Tibial artery (tissue), 4 donors: ENCODE measurements around the gene COL5A3.

Experiments
- DNase-seq, 2 donors: peaks; one replicate each; pipeline ENCODE4 v3.0.0-alpha.2; 2019
- H3K27ac ChIP-seq, 2 donors: fragments of 200-600 bp; sonication (generic) in 1 of 2; 1 replicate in 1 of 2; 2 replicates in 1 of 2; pipeline ENCODE4 v1.5.1; 2018 to 2019; ENCODE audit warnings: mild to moderate bottlenecking in 1 of 2
- H3K27me3 ChIP-seq, 2 donors: fragments of 200-600 bp; sonication (generic) in 1 of 2; one replicate each; pipeline versions ENCODE4 v1.5.1 to v1.6.0; 2016 to 2019
- H3K36me3 ChIP-seq, 3 donors: fragments of 200-600 bp; sonication (generic) in 2 of 3; one replicate each; pipeline ENCODE4 v1.5.1; 2016 to 2019; ENCODE audit warnings: mild to moderate bottlenecking in 2 of 3
- H3K4me1 ChIP-seq, 4 donors: fragments of 200-600 bp; sonication (generic) in 2 of 4; 1 replicate in 3 of 4; 2 replicates in 1 of 4; pipeline ENCODE4 v1.5.1; 2016 to 2019
- H3K4me3 ChIP-seq, 2 donors: fragments of 200-600 bp; sonication (generic) in 1 of 2; 1 replicate in 1 of 2; 2 replicates in 1 of 2; pipeline ENCODE4 v1.5.1; 2018 to 2019; ENCODE audit warnings: mild to moderate bottlenecking in 2 of 2
- H3K9me3 ChIP-seq, 3 donors: fragments of 200-600 bp; sonication (generic) in 1 of 3; one replicate each; pipeline ENCODE4 v1.5.1; 2016 to 2019
- intact Hi-C: fragments of 100-400 bp; cut with DNase I; formaldehyde crosslinking; loops from one replicate; pipeline ENCODE4 v1.15.0; 2023; ENCODE audit warnings: low total_unique reads
- TF ChIP-seq, protein P1 (sequence below), 2 experiments: fragments of 200-600 bp in 1 of 2; fragments of 450-650 bp in 1 of 2; IDR thresholded peaks; one replicate each; pipeline ENCODE4 v1.5.1; 2017 to 2019; ENCODE audit warnings: antibody characterized with exemption in 2 of 2, mild to moderate bottlenecking in 1 of 2, moderate library complexity in 1 of 2

COL5A3 gene

DNA sequence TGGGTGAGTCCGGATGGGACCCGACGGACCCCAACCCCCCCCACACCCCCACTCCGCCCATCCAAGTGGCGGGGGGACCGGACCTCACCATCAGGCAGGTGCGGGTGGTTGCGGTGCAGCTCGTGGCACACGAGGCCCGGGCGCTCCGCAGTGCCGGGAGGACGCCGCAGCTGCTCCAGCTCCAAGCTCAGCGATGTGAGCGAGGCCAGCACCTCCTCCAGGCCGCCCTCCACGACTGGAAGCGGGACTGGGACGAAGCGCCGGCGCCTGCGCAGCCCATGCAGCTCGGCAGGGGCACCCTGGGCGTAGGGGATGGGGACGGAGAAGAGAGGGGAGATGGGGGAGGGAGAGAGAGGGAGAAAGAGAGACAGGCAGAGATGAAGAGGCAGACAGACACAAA, 43.9 kb downstream of the COL5A3 start:
- no peak for DNase-seq
- Histone ChIP-seq H3K36me3 (peaks cover 0 to 5% (median 0%) of the 10 kb centered on the region in 3 donors), H3K27ac (no peak overlapping the region), H3K4me3 (no peak overlapping the region), H3K27me3 (peaks cover 0 to 4% of the 10 kb centered on the region in 2 donors), H3K9me3 (no peaks in the 10 kb centered on the region), H3K4me1 (no peaks in the 10 kb centered on the region)
- intact Hi-C loops: no loop called here
- TF ChIP-seq, protein P1, sequence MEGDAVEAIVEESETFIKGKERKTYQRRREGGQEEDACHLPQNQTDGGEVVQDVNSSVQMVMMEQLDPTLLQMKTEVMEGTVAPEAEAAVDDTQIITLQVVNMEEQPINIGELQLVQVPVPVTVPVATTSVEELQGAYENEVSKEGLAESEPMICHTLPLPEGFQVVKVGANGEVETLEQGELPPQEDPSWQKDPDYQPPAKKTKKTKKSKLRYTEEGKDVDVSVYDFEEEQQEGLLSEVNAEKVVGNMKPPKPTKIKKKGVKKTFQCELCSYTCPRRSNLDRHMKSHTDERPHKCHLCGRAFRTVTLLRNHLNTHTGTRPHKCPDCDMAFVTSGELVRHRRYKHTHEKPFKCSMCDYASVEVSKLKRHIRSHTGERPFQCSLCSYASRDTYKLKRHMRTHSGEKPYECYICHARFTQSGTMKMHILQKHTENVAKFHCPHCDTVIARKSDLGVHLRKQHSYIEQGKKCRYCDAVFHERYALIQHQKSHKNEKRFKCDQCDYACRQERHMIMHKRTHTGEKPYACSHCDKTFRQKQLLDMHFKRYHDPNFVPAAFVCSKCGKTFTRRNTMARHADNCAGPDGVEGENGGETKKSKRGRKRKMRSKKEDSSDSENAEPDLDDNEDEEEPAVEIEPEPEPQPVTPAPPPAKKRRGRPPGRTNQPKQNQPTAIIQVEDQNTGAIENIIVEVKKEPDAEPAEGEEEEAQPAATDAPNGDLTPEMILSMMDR (IDR thresholded peaks at IDR 0.05): no peak

DNA sequence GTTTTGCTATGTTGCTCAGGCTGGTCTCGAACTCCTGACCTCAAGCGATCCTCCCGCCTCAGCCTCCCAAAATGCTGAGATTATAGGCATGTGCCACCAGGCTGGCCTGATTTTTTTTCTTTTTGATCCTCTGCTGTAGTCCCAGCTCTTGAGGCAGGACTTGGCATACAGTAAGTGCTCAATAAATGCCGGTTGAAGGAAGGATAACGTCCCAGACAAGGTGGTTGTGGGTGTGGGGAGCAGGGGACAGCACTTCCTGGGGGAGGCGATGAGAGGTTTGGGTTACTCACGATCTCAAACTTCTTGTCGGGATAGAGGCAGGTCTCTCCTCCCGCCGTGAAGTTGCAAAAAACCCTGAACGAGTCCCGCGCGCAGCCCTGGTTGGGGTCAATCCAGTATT, 44.3 kb downstream of the COL5A3 start:
- TF ChIP-seq, protein P1 (IDR thresholded peaks at IDR 0.05): no peak
- H3K4me1 ChIP-seq: no peaks in the 10 kb centered on the region
- H3K9me3 ChIP-seq: no peaks in the 10 kb centered on the region
- intact Hi-C loops: no loop called here
- DNase-seq: no peak
- H3K36me3 ChIP-seq: peaks cover 0 to 5% (median 0%) of the 10 kb centered on the region in 3 donors
- no peak overlapping the region for H3K4me3 ChIP-seq
- H3K27ac ChIP-seq: no peak overlapping the region
- peaks cover 0 to 4% of the 10 kb centered on the region in 2 donors for H3K27me3 ChIP-seq

GRCh38 chr19:9962623-9963290, 47.5 kb downstream of the COL5A3 start:
- H3K4me3 ChIP-seq: no peak overlapping the region
- intact Hi-C loops: no loop called here
- TF ChIP-seq, protein P1 (IDR thresholded peaks at IDR 0.05): no peak
- H3K4me1 ChIP-seq: no peaks in the 10 kb centered on the region
- no peaks in the 10 kb centered on the region for H3K9me3 ChIP-seq
- peaks cover 0 to 4% of the 10 kb centered on the region in 2 donors for H3K27me3 ChIP-seq
- H3K27ac ChIP-seq: no peak overlapping the region
- DNase-seq: no peak
- peaks cover 0 to 10% (median 8%) of the 10 kb centered on the region in 3 donors for H3K36me3 ChIP-seq

- H3K4me1 ChIP-seq: no peaks in the 10 kb centered on the region
- TF ChIP-seq, protein P1 (IDR thresholded peaks at IDR 0.05): no peak
- intact Hi-C loops: no loop called here
- H3K4me3 ChIP-seq: no peak overlapping the region
- no peaks in the 10 kb centered on the region for H3K27me3 ChIP-seq
- peaks cover 0 to 10% (median 8%) of the 10 kb centered on the region in 3 donors for H3K36me3 ChIP-seq
- no peak for DNase-seq
- H3K27ac ChIP-seq: no peak overlapping the region
- no peaks in the 10 kb centered on the region for H3K9me3 ChIP-seq
Measured at GRCh38 chr19:9961103-9961502, 49.2 kb downstream of the COL5A3 start.

GRCh38 chr19:9958379-9958821, 51.9 kb downstream of the COL5A3 start:
- no peaks in the 10 kb centered on the region for H3K27me3 ChIP-seq
- TF ChIP-seq, protein P1 (IDR thresholded peaks at IDR 0.05): no peak
- DNase-seq: no peak

More at GRCh38 chr19:9958379-9958821, 51.9 kb downstream of the COL5A3 start:
- intact Hi-C loops: no loop called here
- no peak overlapping the region for H3K27ac ChIP-seq
- peaks cover 0 to 8% (median 5%) of the 10 kb centered on the region in 3 donors for H3K36me3 ChIP-seq
- no peaks in the 10 kb centered on the region for H3K4me1 ChIP-seq
- no peak overlapping the region for H3K4me3 ChIP-seq
- H3K9me3 ChIP-seq: no peaks in the 10 kb centered on the region
